ENCODE data around the gene LCN10. TPM values are rescaled to one million over a fixed set of nuclear protein-coding genes. Genes with fewer than 3 reads are reported as not detected.

LCN10 gene
- total and polyA plus RNA-seq, 2 experiments from 2014 or later, result not detected

DNA sequence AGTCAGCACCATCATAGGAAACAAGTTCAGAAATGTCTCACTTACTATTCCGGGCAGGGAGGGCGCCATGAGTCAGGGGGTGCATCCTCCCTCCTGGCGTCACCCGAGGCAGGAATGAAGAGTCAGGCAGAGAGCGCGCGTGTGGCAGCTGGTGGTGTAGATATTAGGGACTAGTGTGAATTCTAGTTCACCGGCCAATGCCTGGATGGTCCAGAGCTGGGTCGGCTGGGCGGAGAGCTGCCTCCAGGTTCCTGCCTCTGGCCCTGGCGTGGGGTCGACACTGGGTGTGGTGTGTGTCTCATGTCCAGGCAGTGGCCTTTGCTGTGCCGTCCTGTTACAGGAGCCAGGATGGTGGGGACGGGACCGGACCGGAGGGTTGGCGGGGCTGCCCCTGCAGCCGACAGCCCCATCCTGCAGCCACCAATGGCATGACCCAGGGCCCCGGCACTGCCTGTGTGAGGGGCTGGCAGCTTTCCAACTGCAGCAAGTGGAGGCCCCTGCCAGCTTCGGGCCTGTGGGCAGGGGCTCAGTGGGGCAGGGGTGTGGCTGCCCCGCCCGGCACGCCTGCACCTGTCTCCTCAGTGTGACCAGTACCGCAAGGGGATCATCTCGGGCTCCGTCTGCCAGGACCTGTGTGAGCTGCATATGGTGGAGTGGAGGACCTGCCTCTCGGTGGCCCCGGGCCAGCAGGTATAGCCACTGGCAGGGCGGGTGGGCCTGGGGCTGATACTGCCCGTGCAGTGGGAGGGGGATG, 21.2 kb downstream of the LCN10 start:
- Histone ChIP-seq H3K27me3 (no peaks in the 10 kb centered on the region), H3K36me3 (replicated peaks; ENCODE audit: insufficient read depth, low read depth) (no peaks in the 10 kb centered on the region), H4K20me1 (ENCODE audit: insufficient read depth, poor library complexity, severe bottlenecking) (peaks cover 51% of the 10 kb centered on the region), H3K27ac (no peak overlapping the region), H3K4me1 (ENCODE audit: insufficient read depth) (peaks cover 22% of the 10 kb centered on the region), H3K79me2 (peaks cover 21% of the 10 kb centered on the region), H3K9me2 (replicated peaks; ENCODE audit: insufficient read depth) (no peaks in the 10 kb centered on the region), H3K9me3 (ENCODE audit: low read depth) (no peaks in the 10 kb centered on the region), H2AFZ (no peak overlapping the region), H3K4me2 (no peak overlapping the region), H3K4me3 (no peak overlapping the region)
- TF ChIP-seq, protein P1, sequence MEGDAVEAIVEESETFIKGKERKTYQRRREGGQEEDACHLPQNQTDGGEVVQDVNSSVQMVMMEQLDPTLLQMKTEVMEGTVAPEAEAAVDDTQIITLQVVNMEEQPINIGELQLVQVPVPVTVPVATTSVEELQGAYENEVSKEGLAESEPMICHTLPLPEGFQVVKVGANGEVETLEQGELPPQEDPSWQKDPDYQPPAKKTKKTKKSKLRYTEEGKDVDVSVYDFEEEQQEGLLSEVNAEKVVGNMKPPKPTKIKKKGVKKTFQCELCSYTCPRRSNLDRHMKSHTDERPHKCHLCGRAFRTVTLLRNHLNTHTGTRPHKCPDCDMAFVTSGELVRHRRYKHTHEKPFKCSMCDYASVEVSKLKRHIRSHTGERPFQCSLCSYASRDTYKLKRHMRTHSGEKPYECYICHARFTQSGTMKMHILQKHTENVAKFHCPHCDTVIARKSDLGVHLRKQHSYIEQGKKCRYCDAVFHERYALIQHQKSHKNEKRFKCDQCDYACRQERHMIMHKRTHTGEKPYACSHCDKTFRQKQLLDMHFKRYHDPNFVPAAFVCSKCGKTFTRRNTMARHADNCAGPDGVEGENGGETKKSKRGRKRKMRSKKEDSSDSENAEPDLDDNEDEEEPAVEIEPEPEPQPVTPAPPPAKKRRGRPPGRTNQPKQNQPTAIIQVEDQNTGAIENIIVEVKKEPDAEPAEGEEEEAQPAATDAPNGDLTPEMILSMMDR (IDR thresholded peaks at IDR 0.05; ENCODE audit: poor library complexity), result no peak
- TF ChIP-seq EZH2 (IDR thresholded peaks at IDR 0.05; ENCODE audit: borderline replicate concordance) (no peak), EZH2phosphoT487 (IDR thresholded peaks at IDR 0.05; ENCODE audit: low read depth, severe bottlenecking, unreplicated experiment) (no peak)
- no peak for DNase-seq (ENCODE audit: low spot score)
- 86% methylated on average over 26 of the region's 30 CpGs for WGBS (ENCODE audit: low lambda C conversion rate, missing lambda C conversion rate)

DNA sequence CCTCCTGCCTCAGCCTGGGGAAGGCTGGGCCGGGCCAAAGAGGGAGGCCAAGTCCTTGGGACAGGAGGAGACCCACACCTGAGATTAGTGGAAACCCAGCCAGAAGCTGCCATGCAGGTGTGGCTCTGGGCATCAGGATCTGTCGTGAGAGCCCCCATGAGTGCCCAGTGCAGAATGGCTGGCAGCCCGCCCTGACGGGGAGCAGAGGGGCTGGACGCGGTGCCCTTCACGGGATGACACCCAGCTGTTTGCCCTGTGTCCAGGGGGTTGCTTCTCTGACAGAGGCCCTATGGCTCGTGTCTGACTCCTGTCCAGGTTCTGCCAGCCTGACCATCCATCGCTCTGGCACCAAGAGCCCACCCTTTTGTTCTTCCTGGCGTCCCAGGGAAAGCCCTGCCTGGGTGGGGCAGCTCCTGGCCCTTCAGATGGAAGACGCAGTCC, 21.8 kb downstream of the LCN10 start:
- Histone ChIP-seq H3K9me2 (replicated peaks; ENCODE audit: insufficient read depth) (no peaks in the 10 kb centered on the region), H2AFZ (no peak overlapping the region), H3K4me3 (no peak overlapping the region), H3K36me3 (replicated peaks; ENCODE audit: insufficient read depth, low read depth) (no peaks in the 10 kb centered on the region), H3K79me2 (peaks cover 17% of the 10 kb centered on the region), H3K4me2 (no peak overlapping the region), H3K9me3 (ENCODE audit: low read depth) (no peaks in the 10 kb centered on the region), H3K4me1 (ENCODE audit: insufficient read depth) (peaks cover 17% of the 10 kb centered on the region), H3K27me3 (no peaks in the 10 kb centered on the region), H3K27ac (peak overlapping the region; percentile 58), H4K20me1 (ENCODE audit: insufficient read depth, poor library complexity, severe bottlenecking) (peaks cover 45% of the 10 kb centered on the region)
- 89% methylated on average over 11 of the region's 11 CpGs for WGBS (ENCODE audit: low lambda C conversion rate, missing lambda C conversion rate)
- DNase-seq (ENCODE audit: low spot score), result no peak
- TF ChIP-seq EZH2phosphoT487 (IDR thresholded peaks at IDR 0.05; ENCODE audit: low read depth, severe bottlenecking, unreplicated experiment) (no peak), EZH2 (IDR thresholded peaks at IDR 0.05; ENCODE audit: borderline replicate concordance) (no peak)
- TF ChIP-seq, protein P1 (IDR thresholded peaks at IDR 0.05; ENCODE audit: poor library complexity), result no peak

GRCh38 chr9:136720251-136720897, 22.4 kb downstream of the LCN10 start:
- no peaks in the 10 kb centered on the region for H3K9me2 ChIP-seq (replicated peaks; ENCODE audit: insufficient read depth)
- H3K27me3 ChIP-seq, result no peaks in the 10 kb centered on the region
- peaks cover 14% of the 10 kb centered on the region for H3K79me2 ChIP-seq
- peak overlapping the region; percentile 58 for H3K27ac ChIP-seq
- H3K4me1 ChIP-seq (ENCODE audit: insufficient read depth), result peaks cover 12% of the 10 kb centered on the region
- H4K20me1 ChIP-seq (ENCODE audit: insufficient read depth, poor library complexity, severe bottlenecking), result peaks cover 40% of the 10 kb centered on the region
- no peak overlapping the region for H2AFZ ChIP-seq
- H3K4me2 ChIP-seq, result no peak overlapping the region
- no peaks in the 10 kb centered on the region for H3K9me3 ChIP-seq (ENCODE audit: low read depth)
- DNase-seq (ENCODE audit: low spot score), result no peak
- 46% methylated on average over 19 of the region's 20 CpGs for WGBS (ENCODE audit: low lambda C conversion rate, missing lambda C conversion rate)
- H3K36me3 ChIP-seq (replicated peaks; ENCODE audit: insufficient read depth, low read depth), result no peaks in the 10 kb centered on the region
- no peak for TF ChIP-seq EZH2phosphoT487 (IDR thresholded peaks at IDR 0.05; ENCODE audit: low read depth, severe bottlenecking, unreplicated experiment)
- TF ChIP-seq EZH2 (IDR thresholded peaks at IDR 0.05; ENCODE audit: borderline replicate concordance), result no peak
- TF ChIP-seq, protein P1 (IDR thresholded peaks at IDR 0.05; ENCODE audit: poor library complexity), result no peak
- no peak overlapping the region for H3K4me3 ChIP-seq

Measured in hepatocyte (in vitro differentiated cells).